Measurements from ENCODE around the gene CSNK2B.

CSNK2B gene

GRCh38 chr6:31640612-31641011 is 25.3 kb upstream of the CSNK2B start:
- TF ChIP-seq, protein P1, sequence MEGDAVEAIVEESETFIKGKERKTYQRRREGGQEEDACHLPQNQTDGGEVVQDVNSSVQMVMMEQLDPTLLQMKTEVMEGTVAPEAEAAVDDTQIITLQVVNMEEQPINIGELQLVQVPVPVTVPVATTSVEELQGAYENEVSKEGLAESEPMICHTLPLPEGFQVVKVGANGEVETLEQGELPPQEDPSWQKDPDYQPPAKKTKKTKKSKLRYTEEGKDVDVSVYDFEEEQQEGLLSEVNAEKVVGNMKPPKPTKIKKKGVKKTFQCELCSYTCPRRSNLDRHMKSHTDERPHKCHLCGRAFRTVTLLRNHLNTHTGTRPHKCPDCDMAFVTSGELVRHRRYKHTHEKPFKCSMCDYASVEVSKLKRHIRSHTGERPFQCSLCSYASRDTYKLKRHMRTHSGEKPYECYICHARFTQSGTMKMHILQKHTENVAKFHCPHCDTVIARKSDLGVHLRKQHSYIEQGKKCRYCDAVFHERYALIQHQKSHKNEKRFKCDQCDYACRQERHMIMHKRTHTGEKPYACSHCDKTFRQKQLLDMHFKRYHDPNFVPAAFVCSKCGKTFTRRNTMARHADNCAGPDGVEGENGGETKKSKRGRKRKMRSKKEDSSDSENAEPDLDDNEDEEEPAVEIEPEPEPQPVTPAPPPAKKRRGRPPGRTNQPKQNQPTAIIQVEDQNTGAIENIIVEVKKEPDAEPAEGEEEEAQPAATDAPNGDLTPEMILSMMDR (IDR thresholded peaks at IDR 0.05; ENCODE audit: low read depth, low read length, missing control alignments), result no peak
- H3K36me3 ChIP-seq (replicated peaks), result peaks cover 82% of the 10 kb centered on the region
- H3K27ac ChIP-seq, result no peak overlapping the region
- DNase-seq, result no peak
- H3K4me3 ChIP-seq (ENCODE audit: low read depth, low read length), result no peak overlapping the region
- H3K27me3 ChIP-seq (replicated peaks), result no peaks in the 10 kb centered on the region
- in situ Hi-C loops (cut with HindIII; ENCODE audit: low pct_ligation_motif_present, low sequenced_read_pairs), result no loop called here

- in situ Hi-C loops (cut with HindIII; ENCODE audit: low pct_ligation_motif_present, low sequenced_read_pairs), result no loop called here
- H3K4me3 ChIP-seq (ENCODE audit: low read depth, low read length), result no peak overlapping the region
These were observed 24.5 kb upstream of the CSNK2B start for GRCh38 chr6:31641370-31641769.

DNA sequence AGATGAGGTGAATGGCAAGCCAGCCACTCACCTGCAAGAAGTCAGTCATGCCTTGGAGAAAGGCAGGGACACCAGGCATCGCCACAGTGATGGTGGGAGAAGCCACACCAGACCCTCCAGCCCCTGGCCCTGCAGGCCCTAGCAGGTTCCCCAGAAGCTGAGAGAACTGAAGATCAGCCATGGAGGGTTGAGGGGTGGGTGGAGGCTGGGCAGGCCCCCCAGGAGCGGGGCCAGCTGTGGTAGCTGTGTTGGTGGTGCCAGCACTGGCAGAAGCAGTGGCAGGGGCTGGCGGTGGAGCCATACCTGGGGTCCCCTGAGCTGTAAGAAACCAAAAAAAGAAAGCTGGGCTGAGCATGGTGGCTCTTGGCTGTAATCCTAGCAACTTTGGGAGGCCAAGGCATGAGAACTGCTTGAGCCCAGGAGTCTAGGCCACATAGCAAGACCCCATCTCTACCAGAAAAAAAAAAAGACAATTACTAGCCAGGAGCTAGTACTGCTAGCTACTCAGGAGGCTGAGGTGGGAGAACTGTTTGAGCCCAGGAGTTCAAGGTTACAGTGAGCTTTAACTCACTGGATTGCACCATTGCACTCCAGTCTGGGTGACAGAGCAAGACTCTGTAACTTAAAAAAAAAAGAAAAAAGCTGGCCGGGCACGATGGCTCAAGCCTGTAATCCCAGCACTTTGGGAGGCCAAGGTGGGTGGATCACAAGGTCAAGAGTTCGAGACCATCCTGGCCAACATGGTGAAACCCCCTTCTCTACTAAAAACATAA is 22.9 kb upstream of the CSNK2B start:
- Histone ChIP-seq H3K27me3 (replicated peaks) (no peaks in the 10 kb centered on the region), H3K36me3 (replicated peaks) (peaks cover 79% of the 10 kb centered on the region), H3K27ac (no peak overlapping the region), H3K4me3 (ENCODE audit: low read depth, low read length) (no peak overlapping the region)
- TF ChIP-seq, protein P1 (IDR thresholded peaks at IDR 0.05; ENCODE audit: low read depth, low read length, missing control alignments), result no peak
- in situ Hi-C loops (cut with HindIII; ENCODE audit: low pct_ligation_motif_present, low sequenced_read_pairs), result no loop called here
- DNase-seq, result no peak

More at GRCh38 chr6:31641370-31641769, 24.5 kb upstream of the CSNK2B start:
- TF ChIP-seq, protein P1 (IDR thresholded peaks at IDR 0.05; ENCODE audit: low read depth, low read length, missing control alignments), result no peak
- Histone ChIP-seq H3K27ac (no peak overlapping the region), H3K36me3 (replicated peaks) (peaks cover 80% of the 10 kb centered on the region), H3K27me3 (replicated peaks) (no peaks in the 10 kb centered on the region)
- DNase-seq, result no peak

DNA sequence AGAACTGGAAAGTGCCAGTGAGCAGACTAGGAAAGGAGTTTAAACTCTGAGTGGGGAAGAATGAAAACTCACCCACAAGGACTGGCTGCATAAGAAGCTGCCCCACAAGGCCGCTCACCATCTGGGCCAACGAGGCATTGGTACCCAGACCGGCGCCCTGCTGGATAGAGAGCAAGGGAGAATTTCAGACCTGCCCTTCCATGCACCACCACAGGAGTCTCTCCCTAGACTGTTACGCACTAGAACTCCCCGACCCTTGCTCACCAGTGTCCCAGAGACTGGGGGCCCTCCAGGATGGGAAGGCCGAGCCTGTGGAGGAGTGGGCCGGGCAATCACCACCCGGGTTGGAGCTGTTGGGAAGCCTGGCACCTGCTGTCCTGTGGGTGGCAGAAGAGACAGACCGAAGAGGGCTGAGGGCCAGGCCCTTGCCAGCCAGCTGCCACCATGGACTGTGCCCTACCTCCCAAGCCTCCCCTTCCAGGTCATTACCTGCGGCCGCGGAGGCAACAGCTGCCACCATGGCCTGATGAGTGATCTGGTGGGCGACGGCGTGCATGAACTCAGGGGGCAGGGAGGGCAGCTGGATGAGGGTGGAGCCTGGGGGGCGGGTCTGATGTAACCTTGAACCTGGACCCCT is 21.9 kb upstream of the CSNK2B start:
- TF ChIP-seq, protein P1 (IDR thresholded peaks at IDR 0.05; ENCODE audit: low read depth, low read length, missing control alignments), result no peak
- Histone ChIP-seq H3K27me3 (replicated peaks) (no peaks in the 10 kb centered on the region), H3K27ac (no peak overlapping the region), H3K4me3 (ENCODE audit: low read depth, low read length) (no peak overlapping the region), H3K36me3 (replicated peaks) (peaks cover 81% of the 10 kb centered on the region)
- DNase-seq, result no peak
- in situ Hi-C loops (cut with HindIII; ENCODE audit: low pct_ligation_motif_present, low sequenced_read_pairs), result no loop called here

- TF ChIP-seq, protein P1 (IDR thresholded peaks at IDR 0.05; ENCODE audit: low read depth, low read length, missing control alignments), result no peak
- H3K27ac ChIP-seq, result no peak overlapping the region
- in situ Hi-C loops (cut with HindIII; ENCODE audit: low pct_ligation_motif_present, low sequenced_read_pairs), result no loop called here
- H3K27me3 ChIP-seq (replicated peaks), result no peaks in the 10 kb centered on the region
- H3K36me3 ChIP-seq (replicated peaks), result peaks cover 78% of the 10 kb centered on the region
- no peak for DNase-seq
- no peak overlapping the region for H3K4me3 ChIP-seq (ENCODE audit: low read depth, low read length)
These were observed 20.6 kb upstream of the CSNK2B start for GRCh38 chr6:31645325-31645724.

Measured in brain microvascular endothelial cell (primary cell).